Endothelial cell of umbilical vein (primary cell): Measurements from ENCODE around the gene TBX5. TPM values are rescaled to one million over a fixed set of nuclear protein-coding genes. Genes with fewer than 3 reads are reported as not detected.

Source experiments
- BruUV-seq: library from RNA; stranded (reverse); fragments of 400-500 nt; replicated peaks from 2 replicates; lab custom pipeline; 2021; lab: Mats Ljungman, UMichigan
- CTCF ChIA-PET: fragments of 300-600, 350-600 bp; sonication (Branson Sonifier 250); formaldehyde crosslinking; loops from one replicate; lab custom pipeline; 2021; ENCODE audit warnings: antibody characterized with exemption, inconsistent platforms; lab: Charles Lee
- POLR2A ChIA-PET: fragments of 300-600, 350-600 bp; sonication (Branson Sonifier 250); formaldehyde crosslinking; loops from one replicate; lab custom pipeline; 2021; ENCODE audit warnings: antibody characterized with exemption, inconsistent platforms; lab: Charles Lee
- DNase-seq: peaks from one replicate; pipeline ENCODE4 v3.0.0-alpha.2; 2011; ENCODE audit warnings: low read depth, low spot score
- FAIRE-seq: peaks from 2 replicates; lab custom pipeline; 2011; peaks lifted over from hg19 to GRCh38; lab: Jason Lieb, UNC
- H2AFZ ChIP-seq: 2 replicates; pipeline ENCODE4 v1.6.0; 2012; ENCODE audit warnings: low read depth, low read length, control low read depth, inconsistent platforms
- H3K27ac ChIP-seq: 2 replicates; pipeline ENCODE4 v1.5.1; 2011; ENCODE audit warnings: low read depth, mild to moderate bottlenecking, control low read depth, low read length, moderate library complexity; ENCODE audit not compliant: insufficient read depth
- H3K27me3 ChIP-seq, 2 experiments: 2 replicates each; pipeline versions ENCODE4 v1.6.0 to v1.6.1; 2011; ENCODE audit warnings: low read length in 2 of 2, mixed read lengths in 1 of 2; ENCODE audit not compliant: control insufficient read depth in 2 of 2, insufficient read depth in 2 of 2
- H3K36me3 ChIP-seq, 2 experiments: 2 replicates in 1 of 2; 3 replicates in 1 of 2; pipeline ENCODE4 v1.5.1; 2011; ENCODE audit warnings: low read length in 2 of 2, mild to moderate bottlenecking in 1 of 2, moderate library complexity in 1 of 2; ENCODE audit not compliant: control insufficient read depth in 2 of 2, insufficient read depth in 2 of 2; ENCODE audit errors: extremely low read depth in 1 of 2
- H3K4me1 ChIP-seq: 3 replicates; pipeline ENCODE4 v1.5.1; 2011; ENCODE audit warnings: mild to moderate bottlenecking, low read length; ENCODE audit not compliant: control insufficient read depth, insufficient read depth; ENCODE audit errors: extremely low read depth
- H3K4me2 ChIP-seq: 2 replicates; pipeline ENCODE4 v1.6.1; 2011; ENCODE audit warnings: low read length, control low read depth, mixed read lengths; ENCODE audit not compliant: insufficient read depth
- H3K4me3 ChIP-seq, 3 experiments: fragments of 200-600 bp in 1 of 3; sonication (generic), shearing (Covaris generic) in 1 of 3; replicated peaks in 1 of 3; 2 replicates each; pipeline ENCODE4 v1.5.1; 2011 to 2016; ENCODE audit warnings: control low read depth in 3 of 3, low read length in 3 of 3, mild to moderate bottlenecking in 2 of 3, inconsistent platforms in 1 of 3, low read depth in 1 of 3, moderate library complexity in 1 of 3; ENCODE audit not compliant: insufficient read depth in 1 of 3
- H3K79me2 ChIP-seq: 2 replicates; pipeline ENCODE4 v1.6.0; 2012; ENCODE audit warnings: low read length, inconsistent platforms; ENCODE audit not compliant: control insufficient read depth, insufficient read depth
- H3K9ac ChIP-seq: replicated peaks from 2 replicates; pipeline ENCODE3; 2011; ENCODE audit warnings: low read length, control low read depth; ENCODE audit not compliant: insufficient read depth; ENCODE audit errors: extremely low read depth
- H3K9me1 ChIP-seq: replicated peaks from 3 replicates; pipeline ENCODE4 v1.6.0; 2011; ENCODE audit warnings: mild to moderate bottlenecking, low read length; ENCODE audit not compliant: control insufficient read depth, insufficient read depth; ENCODE audit errors: extremely low read depth
- H3K9me3 ChIP-seq: replicated peaks from 2 replicates; pipeline ENCODE4 v1.5.1; 2012; ENCODE audit warnings: low read length, inconsistent platforms; ENCODE audit not compliant: control insufficient read depth, insufficient read depth
- H4K20me1 ChIP-seq: replicated peaks from 2 replicates; pipeline ENCODE3; 2011; ENCODE audit warnings: mild to moderate bottlenecking, low read length; ENCODE audit not compliant: control insufficient read depth, insufficient read depth; ENCODE audit errors: extremely low read depth
- CTCF ChIP-seq, 2 donors: IDR thresholded peaks; 1 replicate in 1 of 2; 2 replicates in 1 of 2; pipeline ENCODE4 v1.5.1; 2011; ENCODE audit warnings: low read length in 2 of 2, mild to moderate bottlenecking in 2 of 2, moderate library complexity in 2 of 2, control low read depth in 1 of 2, inconsistent platforms in 1 of 2, low read depth in 1 of 2; ENCODE audit not compliant: insufficient read depth in 1 of 2; ENCODE audit errors: extremely low read depth in 1 of 2
- EZH2 ChIP-seq: IDR thresholded peaks from 2 replicates; pipeline ENCODE4 v1.6.1; 2012; ENCODE audit warnings: borderline replicate concordance, low read depth, mild to moderate bottlenecking, moderate library complexity, low read length, inconsistent platforms; ENCODE audit not compliant: severe bottlenecking
- FOS ChIP-seq: IDR thresholded peaks from 2 replicates; pipeline ENCODE4 v1.6.1; 2011; ENCODE audit warnings: mild to moderate bottlenecking, low read length, moderate library complexity, borderline replicate concordance; ENCODE audit not compliant: insufficient read depth
- POLR2A ChIP-seq: IDR thresholded peaks from 2 replicates; pipeline ENCODE4 v1.6.1; 2012; ENCODE audit warnings: low read depth, mild to moderate bottlenecking, control low read depth, low read length
- POLR2AphosphoS5 ChIP-seq: IDR thresholded peaks from 2 replicates; pipeline ENCODE4 v1.6.1; 2012; ENCODE audit warnings: low read depth, mild to moderate bottlenecking, control low read depth, low read length, moderate library complexity; ENCODE audit not compliant: insufficient read depth
- dilution Hi-C: fragments of 300-500 bp; cut with MboI; formaldehyde crosslinking; loops from one replicate; pipeline ENCODE4 v1.15.0; 2019; ENCODE audit warnings: low sequenced_read_pairs; ENCODE audit not compliant: extremely low pct_ligation_motif_present
- intact Hi-C: fragments of 100-400 bp; cut with micrococcal nuclease; formaldehyde crosslinking; loops from one replicate; pipeline ENCODE4 v1.10.0; 2022
- polyA plus RNA-seq, 4 experiments: library from polyadenylated mRNA; depleted of rRNA in 3 of 4; stranded (reverse) in 3 of 4; unstranded in 1 of 4; fragments of >200 nt; gene quantifications; 2 replicates each; pipeline versions ENCODE4 v1.2.1 to v1.2.3, GENCODE V29; 2011 to 2012; ENCODE audit warnings: missing spikeins in 1 of 4
- total RNA-seq: library from RNA; stranded (reverse); gene quantifications from 2 replicates; pipeline ENCODE4 v1.2.3, GENCODE V29; 2021

TBX5 gene
- total and polyA plus RNA-seq, 2 donors (not counting 3 experiments of a cell fraction or from before 2014, with no cell fraction given) = not detected

- no peak for TF ChIP-seq POLR2AphosphoS5
- TF ChIP-seq CTCF (IDR thresholded peaks at IDR 0.05; ENCODE audit: extremely low read depth in 1 of 2, insufficient read depth in 1 of 2, low read depth in 1 of 2, low read length in 2 of 2) = no peak
- no peak for TF ChIP-seq EZH2
- TF ChIP-seq POLR2A = no peak
- no peak for FAIRE-seq
- ChIA-PET CTCF (no interaction called here), POLR2A (no interaction called here)
- Histone ChIP-seq H3K9ac (no peak overlapping the region), H3K9me1 (no peaks in the 10 kb centered on the region), H3K27me3 (no peaks in the 10 kb centered on the region), H2AFZ (no peak overlapping the region), H3K36me3 (no peaks in the 10 kb centered on the region), H3K4me1 (no peaks in the 10 kb centered on the region), H3K27ac (no peak overlapping the region), H3K9me3 (no peaks in the 10 kb centered on the region), H3K79me2 (no peaks in the 10 kb centered on the region), H3K4me3 (no peak overlapping the region), H4K20me1 (no peaks in the 10 kb centered on the region), H3K4me2 (no peak overlapping the region)
- no TSS peak for BruUV-seq
- no peak for DNase-seq
- intact Hi-C loops (no loop called here), dilution Hi-C loops (no loop called here)
Measured at GRCh38 chr12:114328292-114328691, 77.7 kb downstream of the TBX5 start.

- Histone ChIP-seq H3K27ac (no peak overlapping the region), H3K9me1 (no peaks in the 10 kb centered on the region), H3K4me1 (no peaks in the 10 kb centered on the region), H3K9ac (no peak overlapping the region), H3K4me3 (no peak overlapping the region), H3K27me3 (no peaks in the 10 kb centered on the region), H4K20me1 (no peaks in the 10 kb centered on the region), H3K4me2 (no peak overlapping the region), H3K36me3 (no peaks in the 10 kb centered on the region), H2AFZ (no peak overlapping the region), H3K9me3 (no peaks in the 10 kb centered on the region), H3K79me2 (no peaks in the 10 kb centered on the region)
- DNase-seq (no peak), FAIRE-seq (no peak)
- dilution Hi-C loops (no loop called here), intact Hi-C loops (no loop called here)
- ChIA-PET CTCF (no interaction called here), POLR2A (no interaction called here)
- no TSS peak for BruUV-seq
- TF ChIP-seq POLR2AphosphoS5 (no peak), FOS (no peak), CTCF (IDR thresholded peaks at IDR 0.05; ENCODE audit: extremely low read depth in 1 of 2, insufficient read depth in 1 of 2, low read depth in 1 of 2, low read length in 2 of 2) (no peak)
Measured at GRCh38 chr12:114327765-114328164, 78.2 kb downstream of the TBX5 start.
